Mesenteric fat pad (tissue), 1 donor: ENCODE data around the gene GRIP1. TPM values are rescaled to one million over a fixed set of nuclear protein-coding genes. Genes with fewer than 3 reads are reported as not detected.
"Not testable (repeated sequence)": the region's sequence is repeated elsewhere in the genome, so short reads cannot be mapped to it uniquely, and the experiment has no call there.

Source experiments
- DNase-seq: peaks from one replicate; pipeline ENCODE4 v3.0.0-alpha.2; 2020; ENCODE audit warnings: low spot score
- total RNA-seq: library from RNA; stranded (reverse); fragmentation: NEBNext Ultra II Directional; extraction: Animal tissue kit (Norgen Biotek cat#: 25700); gene quantifications from one replicate; pipeline ENCODE4 v1.2.1, GENCODE V29; 2021
- donor health status: DM: yes; HTN: yes; CAD: no.

GRIP1 gene
- total RNA-seq, 1 donor from 2014 or later, result 1.6 TPM

GRCh38 chr12:66537876-66538275 is 141.0 kb downstream of the GRIP1 start:
- no peak for DNase-seq

- no peak for DNase-seq
These were observed 145.1 kb downstream of the GRIP1 start for GRCh38 chr12:66533767-66534166.

GRCh38 chr12:66531766-66532165 is 147.1 kb downstream of the GRIP1 start:
- no peak for DNase-seq

GRCh38 chr12:66529934-66530333 is 148.9 kb downstream of the GRIP1 start:
- DNase-seq, result no peak

GRCh38 chr12:66516561-66516960 is 162.3 kb downstream of the GRIP1 start:
- DNase-seq, result no peak

- DNase-seq, result no peak
These were observed 162.7 kb downstream of the GRIP1 start for GRCh38 chr12:66516133-66516532.

GRCh38 chr12:66514581-66514980 is 164.3 kb downstream of the GRIP1 start:
- DNase-seq, result no peak

GRCh38 chr12:66508025-66508424 is 170.9 kb downstream of the GRIP1 start:
- no peak for DNase-seq

- no peak for DNase-seq
These were observed 175.1 kb downstream of the GRIP1 start for GRCh38 chr12:66503746-66504145.

GRCh38 chr12:66502911-66503310 is 176.0 kb downstream of the GRIP1 start:
- DNase-seq, result no peak

GRCh38 chr12:66500841-66501240 is 178.0 kb downstream of the GRIP1 start:
- no peak for DNase-seq

- no peak for DNase-seq
These were observed 178.8 kb downstream of the GRIP1 start for GRCh38 chr12:66500091-66500490.

- DNase-seq, result no peak
These were observed 179.9 kb downstream of the GRIP1 start for GRCh38 chr12:66499000-66499399.

- not testable (repeated sequence) for DNase-seq
These were observed 180.8 kb downstream of the GRIP1 start for GRCh38 chr12:66498059-66498458.

GRCh38 chr12:66497008-66497897 is 181.6 kb downstream of the GRIP1 start:
- DNase-seq, result no peak

- DNase-seq, result no peak
These were observed 182.3 kb downstream of the GRIP1 start for GRCh38 chr12:66496595-66496994.

GRCh38 chr12:66495709-66496108 is 183.2 kb downstream of the GRIP1 start:
- no peak for DNase-seq

GRCh38 chr12:66493819-66494218 is 185.1 kb downstream of the GRIP1 start:
- DNase-seq, result no peak

GRCh38 chr12:66491853-66492252 is 187.0 kb downstream of the GRIP1 start:
- DNase-seq, result no peak

- no peak for DNase-seq
These were observed 196.3 kb downstream of the GRIP1 start for GRCh38 chr12:66482351-66483203.

GRCh38 chr12:66467932-66468331 is 210.9 kb downstream of the GRIP1 start:
- DNase-seq, result no peak

GRCh38 chr12:66461331-66461730 is 217.5 kb downstream of the GRIP1 start:
- no peak for DNase-seq
